Astrocyte (in vitro differentiated cells and primary cell): ENCODE results near the gene NME4.

Source experiments
- CTCF ChIP-seq: IDR thresholded peaks from 2 replicates; pipeline ENCODE4 v1.5.1; 2011; ENCODE audit warnings: low read depth, mild to moderate bottlenecking, inconsistent platforms, low read length, moderate library complexity; ENCODE audit not compliant: insufficient read depth
- EZH2 ChIP-seq: IDR thresholded peaks from 2 replicates; pipeline ENCODE4 v1.6.1; 2012; ENCODE audit warnings: mild to moderate bottlenecking, low read length, inconsistent platforms; ENCODE audit not compliant: insufficient read depth

- TF ChIP-seq CTCF (no peak), EZH2 (no peak)
Observed at GRCh38 chr16:379183-379960, 17.6 kb upstream of the NME4 start.
